Measurements from ENCODE around the gene MBD4. TPM values are rescaled to one million over a fixed set of nuclear protein-coding genes. Genes with fewer than 3 reads are reported as not detected.

The MBD4 gene
- total RNA-seq (2021; ENCODE audit: unreplicated experiment) = 15.7 TPM
- 7.9 and 10.2 TPM in 2 replicates for polyA plus RNA-seq (2012)
- Bru-seq, nascent RNA = percentile 92 among the genes with signal in this experiment
- percentile 86 among the genes with signal in this experiment for BruChase-seq, experiment 1, labeled RNA remaining after a 6-hour chase
- percentile 90 among the genes with signal in this experiment for BruChase-seq, experiment 2, labeled RNA remaining after a 2-hour chase
- long read RNA-seq, transcript MBD4-203 (8 exons, 2,478 nt) = major isoform, 12 of 31 reads
- long read RNA-seq, partial matches to known transcripts = 9 of 31 reads
- long read RNA-seq, other reads (novel, unspliced or antisense) = 6 of 31 reads

GRCh38 chr3:129439817-129440617 is at the start of gene MBD4, which contains the start of gene IFT122:
MBD4 (minus strand) TSS chr3:129439948; CDS start chr3:129439833, 115 bp downstream.
IFT122 (plus strand) TSS chr3:129440224; CDS start chr3:129440331, 107 bp downstream.
- ChIA-PET CTCF (interaction anchor here (1.4 kb wide), 1 partner anchor 124 kb away, joined by 4 read pairs; a partner anchor contains a TSS), RAD21 (ENCODE audit: low non-redundant PET in 1 of 2, low total read pairs in 2 of 2, uncharacterized antibody in 2 of 2, unreplicated experiment in 2 of 2) (no interaction called here), POLR2A (interaction anchor here (0.8 to 1.9 kb wide), 6 partner anchors 9 to 187 kb away, joined by 3 to 8 read pairs (median 4); a partner anchor contains a TSS)
- DNase-seq (ENCODE audit: low read depth, low spot score) (peak; percentile 98), ATAC-seq (peak; percentile 93)
- Histone ChIP-seq H3K27ac (ENCODE audit: low read depth, low read length) (peak within 1 kb of the TSS; percentile 85), H3K9me2 (ENCODE audit: insufficient read depth) (no peaks in the 10 kb centered on the region), H4K20me1 (ENCODE audit: insufficient read depth) (no peaks in the 10 kb centered on the region), H3K9me3 (ENCODE audit: control insufficient read depth in 1 of 2, insufficient read depth in 1 of 2, low read depth in 1 of 2, low read length in 2 of 2) (no peaks in the 10 kb centered on the region), H3K4me2 (ENCODE audit: low read length) (peak within 1 kb of the TSS; percentile 87), H3K4me1 (ENCODE audit: control insufficient read depth in 1 of 2, insufficient read depth in 2 of 2, low read length in 2 of 2) (peaks cover 9 to 18% of the 10 kb centered on the region in 2 experiments; a peak in 3 of 4 replicates), H3K27me3 (ENCODE audit: insufficient read depth, low read length) (no peaks in the 10 kb centered on the region), H3K79me2 (ENCODE audit: insufficient read depth, low read length) (peaks cover 39% of the 10 kb centered on the region), H3K4me3 (replicated peaks in 1 of 2; ENCODE audit: low read depth in 1 of 2, low read length in 2 of 2) (peak within 1 kb of the TSS; percentile 90 to 99), H3K9ac (ENCODE audit: low read length) (peak within 1 kb of the TSS; percentile 93), H2AFZ (ENCODE audit: low read depth, low read length, poor library complexity, severe bottlenecking) (peak within 1 kb of the TSS; percentile 92), H3K36me3 (ENCODE audit: control insufficient read depth in 1 of 2, insufficient read depth in 2 of 2, low read length in 2 of 2) (peaks cover 20 to 21% of the 10 kb centered on the region in 2 experiments)
- intact Hi-C loops (cut with micrococcal nuclease) = no loop called here
- no TSS peak for BruUV-seq (replicated peaks)
- TF ChIP-seq SRF (IDR thresholded peaks at IDR 0.05; ENCODE audit: low read depth) = no peak
- no peak for TF ChIP-seq REST (IDR thresholded peaks at IDR 0.05; ENCODE audit: low read depth)
- TF ChIP-seq MAX (IDR thresholded peaks at IDR 0.05) = peak; percentile 18; the same call in 1 of the 2 replicates
- no peak for TF ChIP-seq EZH2phosphoT487 (IDR thresholded peaks at IDR 0.05; ENCODE audit: borderline replicate concordance)
- no peak for TF ChIP-seq ZNF274 (IDR thresholded peaks at IDR 0.05; ENCODE audit: low read depth, low read length)
- peak; percentile 88 for TF ChIP-seq SP1 (IDR thresholded peaks at IDR 0.05; ENCODE audit: low read depth)
- TF ChIP-seq POLR2A (IDR thresholded peaks at IDR 0.05; ENCODE audit: borderline replicate concordance, extremely low read depth, insufficient read depth, insufficient read length) = peak; percentile 62
- no peak for TF ChIP-seq ZBTB33 (IDR thresholded peaks at IDR 0.05; ENCODE audit: extremely low read depth, insufficient replicate concordance, low read length)
- no peak for TF ChIP-seq FOSL1 (IDR thresholded peaks at IDR 0.05; ENCODE audit: low read depth)
- no peak for TF ChIP-seq ATF3 (IDR thresholded peaks at IDR 0.05)
- no peak for TF ChIP-seq TCF7L2 (IDR thresholded peaks at IDR 0.05; ENCODE audit: borderline replicate concordance, extremely low read depth, insufficient read depth, insufficient read length)
- no peak for TF ChIP-seq RAD21 (IDR thresholded peaks at IDR 0.05; ENCODE audit: low read depth)
- no peak for TF ChIP-seq ELF1 (IDR thresholded peaks at IDR 0.05; ENCODE audit: borderline replicate concordance, low read depth)
- TF ChIP-seq CTCF (IDR thresholded peaks at IDR 0.05 in 2 of 3, conservative IDR thresholded peaks at IDR 0.05 in 1 of 3; ENCODE audit: borderline replicate concordance in 1 of 3, insufficient read depth in 1 of 3, low read depth in 2 of 3, low read length in 2 of 3) = no peak
- no peak for TF ChIP-seq CBX3 (IDR thresholded peaks at IDR 0.05; ENCODE audit: low read depth)
- peak; percentile 97 for TF ChIP-seq CEBPB (IDR thresholded peaks at IDR 0.05; ENCODE audit: low read depth)
- TF ChIP-seq SIN3A (IDR thresholded peaks at IDR 0.05; ENCODE audit: low read depth) = peak; percentile 90

All from HCT116 (cell line).